ENCODE data around the gene ENO1. TPM values are rescaled to one million over a fixed set of nuclear protein-coding genes. Genes with fewer than 3 reads are reported as not detected.
A peak's percentile ranks its signal among the peaks of the same experiment; 100 is the strongest.

The ENO1 gene
- total and polyA plus RNA-seq, 2 of the 4 experiments (the other 2 are of a cell fraction), result 2,125 to 3,643 TPM

GRCh38 chr1:8844501-8845006, 33.9 kb downstream of the ENO1 start:
- peaks cover 5% of the 10 kb centered on the region; the same call in 1 of the 2 replicates for H4K20me1 ChIP-seq (ENCODE audit: insufficient read depth, low read length)
- WGBS, 2 experiments (ENCODE audit: extremely low coverage in 2 of 2, insufficient read length in 1 of 2), result 70% methylated on average over 6 of the region's 7 CpGs; no CpG with 5 or more reads in 1 of the 2 experiments
- H3K4me3 ChIP-seq (ENCODE audit: insufficient read depth, low read depth, low read length), result no peak overlapping the region
- H3K9me1 ChIP-seq (ENCODE audit: insufficient read depth, low read length), result no peaks in the 10 kb centered on the region; the same call in 1 of the 2 replicates
- no peak overlapping the region for H2BK15ac ChIP-seq (ENCODE audit: low read depth, low read length)
- H3K4me2 ChIP-seq (ENCODE audit: low read depth, low read length), result no peak overlapping the region
- H2AK5ac ChIP-seq (ENCODE audit: low read depth, low read length), result no peak overlapping the region
- DNase-seq (no peak), ATAC-seq (ENCODE audit: low read depth) (no peak)
- H4K5ac ChIP-seq (ENCODE audit: low read depth, low read length), result no peak overlapping the region
- no peak overlapping the region for H3K56ac ChIP-seq (ENCODE audit: extremely low read depth, insufficient read depth, low read length)
- no peak overlapping the region for H2BK5ac ChIP-seq (ENCODE audit: low read depth, low read length, poor library complexity, severe bottlenecking)
- peaks cover 12% of the 10 kb centered on the region for H3K27me3 ChIP-seq (ENCODE audit: control insufficient read depth, insufficient read depth, low read length)
- ChIA-PET CTCF (interaction anchor here (0.8 kb wide), 1 partner anchor 246 kb away, joined by 3 read pairs; no protein-coding TSS in a partner anchor), POLR2A (ENCODE audit: unreplicated experiment) (no interaction called here)
- in situ Hi-C loops (cut with MboI; ENCODE audit: low sequenced_read_pairs), result loop anchor here (10.0 kb wide), 1 partner anchor 280 kb away; no protein-coding TSS in a partner anchor
- no peaks in the 10 kb centered on the region for H3K36me3 ChIP-seq (ENCODE audit: control insufficient read depth, insufficient read depth, low read length)
- no peak overlapping the region for H3K18ac ChIP-seq (ENCODE audit: low read depth, low read length)
- no TSS peak for BruUV-seq (replicated peaks)
- no peaks in the 10 kb centered on the region for H3K79me1 ChIP-seq (ENCODE audit: low read depth in 1 of 2, low read length in 2 of 2)
- intact Hi-C loops (cut with micrococcal nuclease), result no loop called here
- H3K4ac ChIP-seq (ENCODE audit: low read depth, low read length), result 0 out of 2 replicates have a peak overlapping the region, but pooled peaks have one; percentile 10
- H4K8ac ChIP-seq (ENCODE audit: low read depth in 2 of 2, low read length in 2 of 2), result no peak overlapping the region
- dilution Hi-C loops (cut with HindIII; ENCODE audit: low sequenced_read_pairs, unreplicated experiment), result no loop called here
- H2BK120ac ChIP-seq (ENCODE audit: low read depth, low read length), result no peak overlapping the region
- no peak overlapping the region for H2BK20ac ChIP-seq (ENCODE audit: low read depth, low read length)
- no peak overlapping the region for H4K91ac ChIP-seq (ENCODE audit: insufficient read depth, low read depth, low read length)
- no peak overlapping the region for H2AFZ ChIP-seq (replicated peaks; ENCODE audit: low read length, poor library complexity)
- peaks cover 2% of the 10 kb centered on the region for H3K4me1 ChIP-seq (ENCODE audit: control insufficient read depth, insufficient read depth, low read length)
- H3K14ac ChIP-seq (replicated peaks; ENCODE audit: low read depth, low read length), result no peak overlapping the region
- H3K9ac ChIP-seq (ENCODE audit: low read depth, low read length), result no peak overlapping the region
- H2AK9ac ChIP-seq (replicated peaks; ENCODE audit: low read depth, low read length, poor library complexity), result no peak overlapping the region
- no peak for TF ChIP-seq CEBPB (IDR thresholded peaks at IDR 0.05; ENCODE audit: low read depth, low read length)
- TF ChIP-seq RFX5 (IDR thresholded peaks at IDR 0.05; ENCODE audit: low read depth, low read length), result no peak
- no peak for TF ChIP-seq RCOR1 (IDR thresholded peaks at IDR 0.05; ENCODE audit: insufficient replicate concordance, low read length)
- no peak for TF ChIP-seq SMC3 (IDR thresholded peaks at IDR 0.05; ENCODE audit: low read depth, low read length)
- no peak for TF ChIP-seq CHD1 (IDR thresholded peaks at IDR 0.05; ENCODE audit: low read depth, low read length)
- TF ChIP-seq RAD21 (IDR thresholded peaks at IDR 0.05; ENCODE audit: low read length), result no peak
- H3K27ac ChIP-seq (ENCODE audit: insufficient read depth, low read length), result no peak overlapping the region
- 0 out of 2 replicates have a peak overlapping the region, but pooled peaks have one; percentile 34 for H3K23ac ChIP-seq (ENCODE audit: low read depth, low read length)
- no peaks in the 10 kb centered on the region; the same call in 1 of the 2 replicates for H3K9me3 ChIP-seq (ENCODE audit: control insufficient read depth, insufficient read depth, low read length)
